Stimulated activated CD8-positive, alpha-beta memory T cell treated with anti-CD3 and anti-CD28 coated beads, Interleukin-4, amount 100 ng/mL, for 1 hour (primary cell): ENCODE results near the gene ARHGAP31.
"Not testable (repeated sequence)": the region's sequence is repeated elsewhere in the genome, so short reads cannot be mapped to it uniquely, and the experiment has no call there.

Source experiments
- DNase-seq, 2 donors: peaks; one replicate each; pipeline ENCODE4 v3.0.0-alpha.2; 2020; ENCODE audit warnings: low read depth in 2 of 2, low spot score in 1 of 2

The ARHGAP31 gene

DNA sequence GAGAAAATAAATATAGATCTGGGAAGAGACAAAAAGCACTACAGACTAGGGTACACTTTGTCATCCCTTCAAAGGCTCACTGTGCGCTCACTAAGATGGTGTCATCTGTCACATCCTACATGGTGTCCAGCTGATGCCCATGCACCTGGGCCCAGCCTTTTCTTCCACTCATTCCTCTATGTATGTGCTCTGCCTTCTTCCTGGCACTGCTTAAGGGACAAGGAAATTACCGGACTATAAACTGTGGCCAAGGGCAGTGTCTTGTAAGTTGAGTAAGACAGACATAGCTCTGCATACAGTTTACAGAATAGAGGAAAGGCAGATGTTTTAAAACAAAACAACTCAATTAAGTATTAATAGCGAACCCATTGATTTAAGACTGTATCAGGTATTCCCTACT lies 52.9 kb downstream of the ARHGAP31 start:
- no peak for DNase-seq

DNA sequence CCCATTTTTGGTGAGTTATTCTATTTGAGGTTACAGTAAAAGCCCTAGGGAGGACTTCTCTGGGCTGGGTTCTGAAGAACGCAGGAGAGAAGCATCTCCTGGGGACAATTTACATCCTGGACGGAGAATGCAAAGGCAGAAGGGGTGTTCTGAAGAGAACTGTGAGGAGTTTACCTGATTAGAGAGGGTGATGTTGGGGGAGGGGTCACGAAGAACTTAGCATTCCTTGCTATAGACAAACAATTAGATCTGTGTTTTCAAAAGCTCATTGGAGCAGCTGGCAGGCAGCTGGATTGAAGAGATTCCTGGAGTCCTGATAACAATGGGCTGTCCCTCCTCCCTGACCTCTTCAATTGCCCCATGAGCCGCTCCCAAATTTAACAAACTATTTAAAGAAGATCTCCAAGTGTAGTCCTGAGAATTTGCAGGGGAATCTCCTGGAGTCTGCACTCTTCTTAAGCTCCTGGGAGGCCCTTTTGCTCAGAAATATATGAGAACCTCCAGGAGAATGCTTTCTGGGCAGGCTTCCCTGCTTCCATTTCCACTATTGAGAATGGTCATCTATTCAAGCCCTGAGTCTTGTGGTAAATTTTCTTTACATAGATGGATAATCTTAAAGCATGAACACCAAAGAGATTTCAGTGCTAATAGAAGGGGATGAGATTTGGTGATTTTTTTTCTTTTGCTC lies 55.3 kb downstream of the ARHGAP31 start:
- no peak for DNase-seq

DNA sequence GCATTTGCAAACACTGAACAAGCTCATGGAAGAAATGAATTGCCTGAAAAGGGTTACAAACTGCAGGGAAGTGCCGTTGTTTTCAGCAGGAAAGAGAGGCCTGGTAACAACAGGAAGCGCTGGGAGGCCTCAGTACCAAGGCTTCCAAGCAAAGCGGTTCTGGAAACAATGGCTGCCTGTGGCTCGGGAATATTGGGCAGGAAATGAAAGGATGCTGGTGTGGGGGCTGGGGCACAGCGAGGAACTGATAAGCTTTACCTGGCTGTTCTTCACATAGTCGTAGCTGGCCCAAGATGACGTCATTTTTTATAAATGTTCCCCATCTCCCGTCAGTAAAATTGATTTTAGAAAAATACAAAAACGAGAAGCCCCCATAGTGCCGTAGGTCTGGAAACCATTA lies 55.9 kb downstream of the ARHGAP31 start:
- no peak for DNase-seq

DNA sequence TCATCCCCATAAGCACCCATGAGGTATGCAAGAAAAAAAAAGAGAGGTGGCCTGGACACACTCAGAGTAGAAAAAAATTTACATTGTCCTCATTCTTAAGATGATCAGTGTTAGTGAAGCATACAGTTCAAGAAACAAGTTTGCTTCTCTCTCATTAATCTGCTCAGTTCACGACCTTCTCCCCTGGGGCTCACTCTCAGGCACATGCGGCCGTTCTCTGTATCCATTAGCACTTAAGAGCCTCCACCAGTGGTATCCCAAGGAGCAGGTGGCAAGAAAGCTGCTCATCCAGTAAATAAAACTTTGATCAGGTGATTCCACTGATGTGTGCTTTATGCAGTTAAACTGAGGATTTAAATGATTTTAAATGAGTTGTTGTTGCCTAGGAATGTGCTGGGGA lies 57.4 kb downstream of the ARHGAP31 start:
- DNase-seq = no peak

DNA sequence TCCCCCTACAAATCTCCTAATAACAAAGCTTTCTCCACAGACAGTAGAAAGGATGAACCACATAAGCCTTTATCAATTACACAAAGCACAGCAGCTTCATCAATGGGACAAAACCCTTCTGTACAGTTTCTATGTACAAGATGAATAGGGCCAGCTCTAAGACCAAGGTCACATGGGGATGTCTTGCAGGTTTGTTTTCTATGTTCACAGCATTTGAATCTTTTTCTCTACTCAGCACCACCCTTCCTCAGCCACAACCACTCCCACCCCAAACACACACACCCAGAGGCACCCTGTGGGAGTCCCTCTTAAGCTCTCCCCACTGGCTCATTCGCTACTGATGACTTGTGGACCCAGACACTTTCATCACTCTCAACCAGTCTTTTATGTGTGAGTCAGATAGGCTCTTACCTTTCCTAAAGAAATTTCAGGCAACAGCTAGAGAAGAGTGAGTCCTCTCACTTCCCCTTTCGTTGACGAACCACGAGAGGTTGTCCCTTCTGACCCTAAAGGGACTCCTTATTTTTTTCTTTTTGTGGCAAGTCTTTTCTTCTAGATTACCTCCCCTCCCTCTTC lies 57.9 kb downstream of the ARHGAP31 start:
- DNase-seq = peak in 1 of 2 donors; percentile 9

DNA sequence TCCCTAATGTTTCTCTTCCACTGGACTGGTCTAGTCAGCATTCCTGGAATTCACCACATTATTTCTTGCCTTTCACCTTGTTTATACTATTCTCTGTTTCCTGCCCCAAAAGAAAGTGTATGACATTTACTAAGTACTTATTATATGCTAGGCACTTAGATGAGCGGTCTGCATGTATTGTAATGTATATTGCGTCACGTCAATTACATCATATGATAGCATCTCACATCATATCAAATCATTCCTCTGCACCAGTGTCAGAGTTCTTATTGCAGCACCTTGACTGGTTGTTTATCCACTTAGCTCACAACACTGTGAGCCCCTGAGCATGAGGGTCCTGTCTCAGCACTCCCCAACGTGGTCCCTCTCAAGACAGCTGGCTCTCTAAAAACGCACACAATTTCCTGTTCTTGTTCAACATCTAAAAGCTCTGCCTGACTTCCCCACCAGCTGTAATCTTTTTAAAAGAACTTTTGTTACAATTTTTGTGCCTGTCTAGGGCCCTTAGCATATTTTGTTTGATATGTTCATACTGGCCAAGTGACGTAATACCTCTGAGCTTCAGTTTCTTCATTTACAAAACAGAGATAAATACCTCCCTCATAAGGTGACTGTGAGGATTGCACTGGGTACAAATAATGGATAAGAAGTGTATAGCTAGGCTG lies 58.8 kb downstream of the ARHGAP31 start:
- no peak for DNase-seq

DNA sequence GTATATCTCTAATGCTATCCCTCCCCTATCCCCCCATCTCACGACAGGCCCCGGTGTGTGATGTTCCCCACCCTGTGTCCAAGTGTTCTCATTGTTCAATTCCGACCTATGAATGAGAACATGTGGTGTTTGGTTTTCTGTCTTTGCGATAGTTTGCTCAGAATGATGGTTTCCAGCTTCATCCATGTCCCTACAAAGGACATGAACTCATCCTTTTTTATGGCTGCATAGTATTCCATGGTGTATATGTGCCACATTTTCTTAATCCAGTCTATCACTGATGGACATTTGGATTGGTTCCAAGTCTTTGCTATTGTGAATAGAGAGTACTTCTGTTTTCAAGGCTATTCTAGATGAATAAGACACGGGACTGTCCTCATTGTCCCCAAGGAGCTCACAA lies 61.4 kb downstream of the ARHGAP31 start:
- DNase-seq = not testable (repeated sequence)

DNA sequence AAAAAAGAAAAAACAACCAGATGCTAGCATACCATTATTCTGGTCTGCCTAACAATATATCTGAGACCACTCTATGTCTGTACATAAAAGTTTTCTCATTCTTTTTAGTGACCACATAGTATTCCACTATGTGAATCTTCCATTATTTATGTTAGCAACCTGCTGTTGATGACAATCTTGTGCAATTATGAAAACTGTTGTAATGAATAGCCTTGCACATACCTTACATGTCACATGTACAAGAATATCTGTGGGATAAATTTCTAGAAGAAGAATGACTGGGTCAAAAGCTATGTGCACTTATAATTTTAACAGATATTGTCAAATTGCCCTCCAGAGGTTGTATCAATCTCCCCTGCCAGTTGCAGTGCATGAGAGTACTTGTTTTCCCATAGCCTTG lies 62.5 kb downstream of the ARHGAP31 start:
- no peak for DNase-seq

DNA sequence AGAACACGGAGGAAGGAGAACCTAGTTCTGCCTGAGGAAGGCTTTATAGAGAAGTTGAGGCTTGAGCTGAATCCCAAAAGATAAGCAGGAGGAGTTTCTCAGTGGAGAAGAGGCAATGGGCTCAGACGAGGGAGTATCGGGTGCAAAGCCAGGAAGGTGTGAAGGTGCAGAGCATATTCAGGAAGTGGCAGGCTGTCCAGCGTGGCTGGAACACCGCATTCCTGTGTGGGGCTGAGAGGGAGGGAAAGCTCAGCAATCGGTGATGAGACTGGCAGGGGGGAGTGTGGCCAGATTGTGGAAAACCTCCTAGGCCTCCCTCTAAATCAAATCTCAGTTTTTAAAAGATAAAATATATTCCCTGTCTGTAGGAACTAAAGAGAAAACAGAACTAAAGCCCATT lies 63.0 kb downstream of the ARHGAP31 start:
- no peak for DNase-seq

DNA sequence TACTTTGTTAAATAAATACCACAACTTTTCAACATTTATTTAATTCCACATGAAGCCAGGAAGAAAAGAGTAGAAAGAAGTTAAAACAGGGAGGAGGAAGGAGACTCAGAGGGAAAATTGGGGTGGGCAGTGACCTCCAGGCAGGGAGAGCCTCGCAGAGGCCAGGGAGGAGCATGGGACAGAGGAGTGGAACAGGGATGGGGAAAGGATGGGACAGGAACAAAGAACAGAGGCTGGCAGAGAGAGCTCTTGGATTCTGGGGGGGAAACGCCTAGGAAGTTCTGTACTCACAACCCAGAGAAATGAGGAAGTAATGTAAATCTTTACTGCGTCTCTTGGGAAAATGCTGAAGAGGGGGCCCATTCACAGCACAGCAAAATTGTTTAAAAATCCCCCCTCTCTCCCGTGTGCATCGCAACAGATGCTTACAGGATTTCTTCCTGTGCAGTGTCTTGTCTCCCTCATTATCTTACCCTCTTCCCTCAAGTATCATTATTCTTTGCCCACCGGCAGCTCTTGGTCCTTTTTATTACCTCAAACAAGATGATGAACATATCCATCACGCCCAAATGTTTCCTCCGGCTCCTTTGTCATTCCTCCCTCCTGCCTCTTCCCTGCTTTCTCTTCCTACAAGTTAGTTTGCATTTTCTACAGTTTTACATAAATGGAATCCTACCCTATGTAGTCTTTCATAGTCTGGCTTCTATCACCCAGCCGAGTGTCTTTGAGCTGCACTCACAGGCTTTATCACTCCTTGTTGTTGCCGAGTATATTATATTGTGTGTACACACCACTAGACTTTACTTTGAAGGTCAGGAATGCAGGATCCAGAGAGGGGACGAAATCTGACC lies 65.5 kb downstream of the ARHGAP31 start:
- no peak for DNase-seq

DNA sequence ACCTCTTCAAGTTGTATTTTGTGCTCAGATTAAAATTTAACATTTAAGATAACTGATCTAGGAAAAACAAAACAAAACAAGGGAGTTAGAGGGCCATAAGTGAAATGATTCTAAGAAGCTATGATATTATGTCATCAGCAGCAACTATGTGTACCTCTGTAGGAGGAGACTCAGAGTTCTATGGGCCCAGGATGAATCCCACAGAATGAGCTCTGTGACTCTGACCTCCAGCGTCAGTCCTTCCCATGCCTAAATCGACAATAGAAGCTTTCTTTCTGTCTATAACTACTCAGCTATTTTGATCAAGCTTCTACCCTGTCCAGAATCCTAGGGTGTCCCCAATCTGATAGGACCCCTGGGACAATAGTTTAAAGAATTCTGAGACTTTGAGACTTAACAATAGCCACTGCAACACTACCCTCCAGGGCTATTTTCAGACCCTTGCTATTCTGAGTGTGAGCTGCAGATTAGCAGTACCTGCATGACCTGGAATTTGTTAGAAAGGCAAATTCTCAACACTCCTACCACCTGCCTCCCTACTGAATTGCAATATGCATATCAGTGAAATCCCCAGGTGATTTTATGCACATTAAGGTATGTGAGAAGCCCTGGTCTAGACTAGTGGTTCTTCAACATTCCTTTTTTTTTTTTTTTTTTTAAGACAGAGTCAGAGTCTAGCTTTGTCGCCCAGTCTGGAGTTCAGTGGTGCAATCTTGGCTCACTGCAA lies 66.7 kb downstream of the ARHGAP31 start:
- DNase-seq = no peak

DNA sequence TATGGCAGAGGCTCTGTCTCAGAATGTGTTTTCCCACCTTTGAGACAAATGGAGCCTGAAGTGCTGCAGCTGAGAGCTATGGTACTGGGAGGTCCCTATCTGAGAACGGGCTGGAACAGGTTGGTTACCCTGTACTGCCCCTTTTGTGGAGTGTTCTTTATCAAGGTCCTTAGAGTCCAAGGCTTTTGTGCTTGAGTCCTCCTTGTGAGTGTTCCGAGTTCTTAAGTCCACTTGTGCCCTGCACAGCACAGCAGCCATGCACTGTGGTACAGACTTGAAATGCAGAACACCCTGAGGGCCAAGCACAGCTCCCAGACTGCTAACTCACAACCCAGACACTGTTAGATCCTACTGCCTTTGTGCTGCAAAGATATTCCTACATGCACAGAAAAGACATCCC lies 67.8 kb downstream of the ARHGAP31 start:
- no peak for DNase-seq

DNA sequence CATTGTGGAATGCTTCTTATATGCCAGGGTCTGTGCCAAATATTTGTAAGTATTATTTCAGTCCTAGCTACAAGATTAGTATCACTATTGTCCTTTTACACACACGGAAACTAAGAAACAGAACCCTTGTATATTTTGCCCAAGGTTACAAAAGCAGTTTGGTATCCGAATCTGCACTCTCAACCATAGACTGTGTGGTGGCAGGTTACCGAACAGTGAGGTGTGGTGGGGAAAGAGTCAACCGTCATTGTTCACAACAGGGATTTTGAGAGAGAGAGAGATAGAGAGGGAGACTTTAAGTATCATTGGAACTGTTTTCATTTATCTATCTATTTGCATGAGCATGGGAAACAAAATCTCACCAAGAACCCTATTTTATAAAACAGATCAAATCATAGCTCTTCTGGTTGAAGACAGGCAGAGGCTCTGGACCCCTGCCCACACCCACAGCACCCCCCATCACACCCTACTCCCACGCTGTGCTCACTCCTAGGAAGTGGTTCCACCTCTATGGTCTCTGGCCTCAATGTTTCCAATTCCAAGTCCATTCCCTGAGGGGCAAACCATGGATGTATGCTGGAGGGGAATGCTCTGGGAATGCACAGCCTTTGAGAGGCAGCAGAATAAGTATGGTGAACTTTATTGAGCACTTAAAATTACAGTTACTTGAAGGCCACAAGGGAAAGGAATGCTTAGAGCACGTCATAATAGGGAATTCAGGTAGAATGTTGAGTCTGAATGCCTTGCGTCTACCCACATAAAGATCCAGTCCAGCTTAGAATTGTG lies 69.0 kb downstream of the ARHGAP31 start:
- DNase-seq = no peak

DNA sequence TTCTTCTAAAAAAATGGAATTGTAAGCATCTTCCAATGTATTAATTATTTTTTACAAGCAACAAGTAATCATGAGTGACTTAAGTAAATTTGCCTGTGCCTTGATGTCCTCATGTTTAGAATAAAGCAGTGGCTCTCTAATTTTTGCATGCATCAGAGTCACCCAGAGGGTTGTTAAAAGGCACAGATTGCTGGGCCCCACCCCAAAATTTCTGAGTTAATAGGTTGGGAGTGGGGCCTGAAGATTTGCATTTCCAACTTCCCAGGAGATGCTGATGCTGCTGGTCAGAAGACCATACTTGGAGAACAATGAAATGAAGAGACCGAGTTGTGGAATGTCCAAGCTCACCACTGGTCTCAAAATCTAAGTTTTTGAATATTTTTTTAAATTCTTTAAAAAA lies 70.2 kb downstream of the ARHGAP31 start:
- no peak for DNase-seq

DNA sequence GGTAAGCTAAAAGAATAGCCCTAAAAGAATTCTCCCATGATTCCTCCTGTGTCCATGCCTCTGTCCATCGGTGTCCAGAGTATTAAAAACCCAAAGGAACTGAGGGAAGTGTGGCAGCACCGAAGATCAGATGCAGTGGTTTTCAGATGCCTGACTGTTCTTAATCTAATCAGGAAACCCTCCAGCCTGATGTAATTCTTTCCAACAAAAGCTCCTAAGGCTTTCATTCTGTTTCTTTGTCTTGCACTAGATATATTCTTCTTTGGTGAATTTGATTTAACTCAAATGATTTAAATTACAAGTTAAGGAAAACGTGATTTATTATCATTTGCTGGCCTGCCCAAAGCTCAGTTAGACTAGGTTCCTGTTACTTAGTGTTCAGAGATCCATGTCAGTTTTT lies 71.2 kb downstream of the ARHGAP31 start:
- DNase-seq = no peak

DNA sequence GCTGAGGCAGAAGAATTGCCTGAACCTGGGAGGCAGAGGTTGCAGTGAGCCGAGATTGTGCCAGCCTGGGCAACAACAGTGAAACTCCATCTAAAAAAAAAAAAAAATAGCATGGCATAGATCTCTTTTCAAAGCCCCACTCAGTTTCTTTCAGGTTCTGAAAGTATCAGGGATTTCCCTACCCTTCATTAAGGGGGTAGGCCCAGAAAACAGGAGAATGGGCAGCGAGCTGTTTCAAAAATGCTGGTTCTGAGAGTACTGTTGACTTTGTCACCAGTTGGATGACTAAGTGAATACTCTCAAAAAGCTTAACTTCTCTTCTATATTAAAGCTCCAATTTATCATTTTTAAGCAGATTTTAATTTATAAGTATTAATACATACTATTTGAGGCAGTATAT lies 72.8 kb downstream of the ARHGAP31 start:
- no peak for DNase-seq

DNA sequence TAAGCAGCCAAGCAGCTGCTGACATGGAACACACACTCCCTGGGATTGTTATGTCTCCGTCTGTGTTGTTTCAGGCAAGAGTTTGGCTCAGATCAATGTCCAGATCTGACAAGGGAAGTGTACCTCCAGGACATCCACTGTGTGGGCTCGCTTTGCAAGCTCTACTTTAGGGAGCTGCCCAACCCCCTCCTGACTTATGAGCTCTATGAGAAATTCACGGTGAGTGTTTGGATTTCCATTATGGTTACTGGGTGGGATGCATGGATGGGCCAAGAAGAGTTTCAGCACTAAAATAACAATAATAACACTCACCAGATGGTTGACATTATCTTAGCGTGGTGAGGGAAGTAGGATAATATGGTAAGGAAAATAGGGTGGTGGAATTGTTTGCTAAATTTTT lies 74.1 kb downstream of the ARHGAP31 start:
- DNase-seq = no peak

DNA sequence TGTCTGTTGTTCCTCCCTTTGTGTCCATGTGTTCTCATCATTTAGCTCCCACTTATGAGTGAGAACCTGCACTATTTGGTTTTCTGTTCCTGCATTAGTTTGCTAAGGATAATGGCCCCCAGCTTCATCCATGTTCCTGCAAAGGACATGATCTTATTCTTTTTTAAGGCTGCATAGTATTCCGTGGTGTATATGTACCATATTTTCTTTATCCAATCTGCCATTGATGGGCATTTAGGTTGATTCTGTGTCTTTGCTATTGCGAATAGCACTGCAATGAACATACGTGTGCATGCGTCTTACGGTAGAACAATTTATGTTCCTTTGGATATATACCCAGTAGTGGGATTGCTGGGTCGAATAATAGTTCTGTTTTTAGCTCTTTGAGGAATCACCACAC lies 77.6 kb downstream of the ARHGAP31 start:
- DNase-seq = not testable (repeated sequence)

DNA sequence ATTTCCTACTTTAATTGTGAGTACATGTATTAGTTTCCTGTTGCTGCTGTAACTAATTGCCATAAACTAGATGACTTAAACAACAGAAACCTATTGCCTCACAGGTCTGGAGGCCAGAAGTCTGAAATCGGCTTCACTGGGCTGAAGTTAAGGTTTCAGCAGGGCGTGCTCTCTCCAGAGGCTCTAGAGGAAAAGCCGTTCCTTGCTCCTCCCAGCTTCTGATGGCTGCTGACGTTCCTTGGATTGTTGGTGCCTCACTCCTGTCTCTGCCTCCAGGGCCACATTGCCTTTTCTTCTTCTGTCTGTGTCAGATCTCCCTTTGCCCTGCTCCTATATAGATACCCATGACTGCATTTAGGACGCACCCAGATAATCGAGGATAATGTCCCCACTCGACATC lies 80.9 kb downstream of the ARHGAP31 start:
- no peak for DNase-seq

DNA sequence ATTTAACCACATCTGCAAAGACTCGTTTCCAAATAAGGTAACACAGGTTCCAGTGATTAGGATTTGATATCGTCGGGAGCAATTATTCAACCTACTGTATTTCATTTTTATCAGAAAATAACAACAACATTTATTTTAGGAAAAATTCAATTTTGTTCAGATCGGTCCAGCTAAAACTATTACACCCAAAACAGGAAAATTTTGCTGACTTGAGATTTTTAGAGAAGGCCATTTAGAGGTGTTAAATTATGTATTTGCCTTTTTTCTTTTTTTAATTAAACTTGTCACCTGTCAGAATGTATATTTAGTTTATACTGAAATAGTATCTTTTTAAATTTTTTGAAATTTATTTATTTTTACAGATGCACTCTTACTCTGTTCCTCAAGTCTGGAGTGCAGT lies 81.3 kb downstream of the ARHGAP31 start:
- DNase-seq = no peak
